Glutamatergic neuron (in vitro differentiated cells): ENCODE data around the gene CRHR2. TPM values are rescaled to one million over a fixed set of nuclear protein-coding genes. Genes with fewer than 3 reads are reported as not detected.

ENCODE experiments used
- DNase-seq: peaks from one replicate; pipeline ENCODE4 v3.0.0; 2022
- H3K27ac Mint-ChIP-seq: one replicate; pipeline ENCODE4 v1.8.0; 2020; ENCODE audit warnings: mild to moderate bottlenecking, mixed read lengths, inconsistent platforms; ENCODE audit not compliant: unreplicated experiment
- H3K27me3 Mint-ChIP-seq: one replicate; pipeline ENCODE4 v1.8.0; 2020; ENCODE audit warnings: mild to moderate bottlenecking, moderate library complexity, mixed read lengths, inconsistent platforms; ENCODE audit not compliant: unreplicated experiment
- H3K36me3 Mint-ChIP-seq: one replicate; pipeline ENCODE4 v1.8.0; 2020; ENCODE audit warnings: mild to moderate bottlenecking, mixed read lengths, inconsistent platforms; ENCODE audit not compliant: unreplicated experiment
- H3K4me1 Mint-ChIP-seq: one replicate; pipeline ENCODE4 v1.8.0; 2020; ENCODE audit warnings: mild to moderate bottlenecking, low read depth, mixed read lengths, inconsistent platforms; ENCODE audit not compliant: unreplicated experiment
- H3K4me3 Mint-ChIP-seq: one replicate; pipeline ENCODE4 v1.8.0; 2020; ENCODE audit warnings: mild to moderate bottlenecking, mixed read lengths, inconsistent platforms; ENCODE audit not compliant: unreplicated experiment
- H3K9me3 Mint-ChIP-seq: one replicate; pipeline ENCODE4 v1.8.0; 2020; ENCODE audit warnings: mild to moderate bottlenecking, moderate library complexity, mixed read lengths, inconsistent platforms; ENCODE audit not compliant: unreplicated experiment
- total RNA-seq: library from RNA; stranded (reverse); fragmentation: NEBNext Ultra II Directional; extraction: Animal tissue kit (Norgen Biotek cat#: 25700); gene quantifications from one replicate; pipeline ENCODE4 v1.2.1, GENCODE V29; 2021; ENCODE audit not compliant: unreplicated experiment
- TF ChIP-seq, protein P1 (sequence below): fragments of 200-600 bp; sonication (generic); IDR thresholded peaks from one replicate; pipeline ENCODE4 v1.5.0; 2021; ENCODE audit not compliant: partially characterized antibody, unreplicated experiment

The CRHR2 gene
- total RNA-seq, 1 donor from 2014 or later: 2.4 TPM

DNA sequence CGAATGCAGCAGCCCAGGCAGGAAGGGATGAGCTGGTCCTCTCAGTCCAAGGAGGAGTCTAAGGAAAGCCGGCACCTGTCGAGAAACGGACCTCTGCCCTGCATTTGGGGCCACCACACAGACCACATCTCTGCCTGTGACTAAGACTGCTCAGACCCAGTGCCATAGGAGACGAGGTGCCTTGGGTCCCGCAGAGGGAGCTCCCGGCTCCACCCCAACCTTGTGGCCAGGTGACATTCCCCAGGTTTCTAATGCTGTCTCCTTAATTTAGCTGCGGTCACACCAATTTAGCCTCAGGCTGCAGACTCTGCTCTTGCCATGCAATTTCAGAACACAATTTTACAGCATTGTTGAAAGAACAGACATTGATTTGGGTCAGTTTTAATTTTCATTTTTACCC lies 22.8 kb upstream of the CRHR2 start:
- no peak overlapping the region for H3K4me3 Mint-ChIP-seq
- peaks cover 3% of the 10 kb centered on the region for H3K9me3 Mint-ChIP-seq
- no peak for DNase-seq
- H3K27me3 Mint-ChIP-seq: peaks cover 4% of the 10 kb centered on the region
- no peak overlapping the region for H3K27ac Mint-ChIP-seq
- peaks cover 14% of the 10 kb centered on the region for H3K4me1 Mint-ChIP-seq
- TF ChIP-seq, protein P1, sequence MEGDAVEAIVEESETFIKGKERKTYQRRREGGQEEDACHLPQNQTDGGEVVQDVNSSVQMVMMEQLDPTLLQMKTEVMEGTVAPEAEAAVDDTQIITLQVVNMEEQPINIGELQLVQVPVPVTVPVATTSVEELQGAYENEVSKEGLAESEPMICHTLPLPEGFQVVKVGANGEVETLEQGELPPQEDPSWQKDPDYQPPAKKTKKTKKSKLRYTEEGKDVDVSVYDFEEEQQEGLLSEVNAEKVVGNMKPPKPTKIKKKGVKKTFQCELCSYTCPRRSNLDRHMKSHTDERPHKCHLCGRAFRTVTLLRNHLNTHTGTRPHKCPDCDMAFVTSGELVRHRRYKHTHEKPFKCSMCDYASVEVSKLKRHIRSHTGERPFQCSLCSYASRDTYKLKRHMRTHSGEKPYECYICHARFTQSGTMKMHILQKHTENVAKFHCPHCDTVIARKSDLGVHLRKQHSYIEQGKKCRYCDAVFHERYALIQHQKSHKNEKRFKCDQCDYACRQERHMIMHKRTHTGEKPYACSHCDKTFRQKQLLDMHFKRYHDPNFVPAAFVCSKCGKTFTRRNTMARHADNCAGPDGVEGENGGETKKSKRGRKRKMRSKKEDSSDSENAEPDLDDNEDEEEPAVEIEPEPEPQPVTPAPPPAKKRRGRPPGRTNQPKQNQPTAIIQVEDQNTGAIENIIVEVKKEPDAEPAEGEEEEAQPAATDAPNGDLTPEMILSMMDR: no peak
- no peaks in the 10 kb centered on the region for H3K36me3 Mint-ChIP-seq

GRCh38 chr7:30703756-30704155 lies 21.5 kb upstream of the CRHR2 start:
- Mint-ChIP-seq H3K4me1 (peaks cover 14% of the 10 kb centered on the region), H3K36me3 (no peaks in the 10 kb centered on the region), H3K9me3 (peaks cover 3% of the 10 kb centered on the region), H3K27me3 (peaks cover 4% of the 10 kb centered on the region), H3K27ac (no peak overlapping the region), H3K4me3 (no peak overlapping the region)
- TF ChIP-seq, protein P1: no peak
- no peak for DNase-seq

- H3K4me1 Mint-ChIP-seq: peaks cover 12% of the 10 kb centered on the region
- no peak overlapping the region for H3K27ac Mint-ChIP-seq
- H3K36me3 Mint-ChIP-seq: no peaks in the 10 kb centered on the region
- TF ChIP-seq, protein P1: no peak
- DNase-seq: no peak
- H3K27me3 Mint-ChIP-seq: peaks cover 4% of the 10 kb centered on the region
- no peak overlapping the region for H3K4me3 Mint-ChIP-seq
- peaks cover 3% of the 10 kb centered on the region for H3K9me3 Mint-ChIP-seq
These were observed 19.9 kb upstream of the CRHR2 start for GRCh38 chr7:30702200-30702599.

DNA sequence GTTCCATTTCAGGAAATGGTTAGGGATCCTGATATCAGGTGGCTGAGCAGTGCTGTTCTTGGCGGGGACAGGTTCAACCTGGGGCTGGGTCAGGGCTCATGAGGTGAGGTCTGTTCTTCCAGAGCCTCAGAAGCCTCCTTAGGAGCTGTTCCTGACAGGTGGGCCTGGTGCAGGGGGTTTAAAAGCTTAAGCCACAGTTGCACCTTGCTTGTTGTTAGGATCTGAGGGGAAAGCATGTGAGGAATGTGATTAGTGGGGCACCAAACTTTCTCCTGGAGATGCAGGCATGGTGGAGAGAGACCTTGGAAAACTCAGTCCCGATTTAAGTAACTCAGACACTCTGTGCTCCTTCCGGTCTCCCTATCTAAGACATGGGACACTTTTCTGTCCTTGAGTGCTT lies 18.7 kb upstream of the CRHR2 start:
- Mint-ChIP-seq H3K27ac (no peak overlapping the region), H3K36me3 (no peaks in the 10 kb centered on the region), H3K4me3 (no peak overlapping the region), H3K4me1 (peaks cover 5% of the 10 kb centered on the region), H3K27me3 (no peaks in the 10 kb centered on the region), H3K9me3 (peaks cover 4% of the 10 kb centered on the region)
- TF ChIP-seq, protein P1: no peak
- no peak for DNase-seq

DNA sequence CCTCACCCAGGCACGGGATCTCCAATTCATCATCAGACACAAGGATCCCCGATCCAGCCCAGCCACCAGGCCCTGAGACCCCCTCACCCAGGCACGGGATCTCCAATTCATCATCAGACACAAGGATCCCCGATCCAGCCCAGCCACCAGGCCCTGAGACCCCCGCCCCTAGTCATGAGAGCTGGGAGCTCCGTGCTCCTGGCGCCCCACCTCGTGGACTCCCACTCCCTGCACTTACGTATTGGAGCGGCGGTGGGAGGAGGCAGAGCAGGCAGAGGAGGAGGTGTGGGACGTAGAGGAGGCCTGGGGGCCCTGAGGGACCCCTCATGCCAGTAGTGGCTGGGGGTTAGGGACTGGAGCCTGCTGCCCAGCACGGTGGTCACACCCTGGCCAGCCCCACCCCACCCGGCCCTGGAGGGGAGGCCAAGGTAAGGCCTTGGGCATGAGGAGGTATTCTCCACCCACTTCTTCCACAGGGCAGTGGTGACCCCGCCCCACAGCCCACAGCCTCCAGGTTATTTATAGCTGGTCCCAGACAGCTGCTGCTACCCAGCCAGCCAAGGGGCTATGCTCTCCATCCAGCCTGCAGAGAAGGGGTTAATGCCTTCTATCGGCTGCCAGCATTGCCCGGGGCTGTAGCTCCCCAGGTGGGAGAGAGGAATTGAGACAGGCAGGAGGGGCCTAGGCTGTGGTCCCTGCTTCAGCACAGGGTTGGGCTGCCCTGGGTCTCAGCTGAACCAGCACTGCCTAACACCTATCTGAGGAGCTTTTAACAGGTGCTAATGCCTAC lies 17.6 kb upstream of the CRHR2 start:
- no peak overlapping the region for H3K4me3 Mint-ChIP-seq
- H3K27me3 Mint-ChIP-seq: no peaks in the 10 kb centered on the region
- peaks cover 5% of the 10 kb centered on the region for H3K4me1 Mint-ChIP-seq
- H3K27ac Mint-ChIP-seq: no peak overlapping the region
- TF ChIP-seq, protein P1: no peak
- H3K9me3 Mint-ChIP-seq: peaks cover 4% of the 10 kb centered on the region
- no peaks in the 10 kb centered on the region for H3K36me3 Mint-ChIP-seq
- DNase-seq: no peak
